ENCODE results near the gene SH3D19.

DNA sequence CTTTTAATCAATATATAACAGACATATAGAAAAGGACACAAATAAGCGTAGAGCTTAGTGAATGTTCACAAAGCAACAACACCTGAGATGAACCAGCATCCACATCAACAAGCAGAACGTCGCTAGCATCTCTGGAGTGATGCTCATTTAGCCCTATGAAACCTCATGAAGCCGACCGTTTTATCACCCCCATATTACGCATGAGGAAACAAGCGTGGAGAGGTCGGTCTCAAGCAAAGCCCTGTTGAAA is 226.5 kb downstream of the SH3D19 start:
- TF ChIP-seq, protein P1, sequence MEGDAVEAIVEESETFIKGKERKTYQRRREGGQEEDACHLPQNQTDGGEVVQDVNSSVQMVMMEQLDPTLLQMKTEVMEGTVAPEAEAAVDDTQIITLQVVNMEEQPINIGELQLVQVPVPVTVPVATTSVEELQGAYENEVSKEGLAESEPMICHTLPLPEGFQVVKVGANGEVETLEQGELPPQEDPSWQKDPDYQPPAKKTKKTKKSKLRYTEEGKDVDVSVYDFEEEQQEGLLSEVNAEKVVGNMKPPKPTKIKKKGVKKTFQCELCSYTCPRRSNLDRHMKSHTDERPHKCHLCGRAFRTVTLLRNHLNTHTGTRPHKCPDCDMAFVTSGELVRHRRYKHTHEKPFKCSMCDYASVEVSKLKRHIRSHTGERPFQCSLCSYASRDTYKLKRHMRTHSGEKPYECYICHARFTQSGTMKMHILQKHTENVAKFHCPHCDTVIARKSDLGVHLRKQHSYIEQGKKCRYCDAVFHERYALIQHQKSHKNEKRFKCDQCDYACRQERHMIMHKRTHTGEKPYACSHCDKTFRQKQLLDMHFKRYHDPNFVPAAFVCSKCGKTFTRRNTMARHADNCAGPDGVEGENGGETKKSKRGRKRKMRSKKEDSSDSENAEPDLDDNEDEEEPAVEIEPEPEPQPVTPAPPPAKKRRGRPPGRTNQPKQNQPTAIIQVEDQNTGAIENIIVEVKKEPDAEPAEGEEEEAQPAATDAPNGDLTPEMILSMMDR (IDR thresholded peaks at IDR 0.05): no peak
- TF ChIP-seq CEBPB (IDR thresholded peaks at IDR 0.05) (no peak), POLR2A (IDR thresholded peaks at IDR 0.05; ENCODE audit: low read length) (no peak), POLR2AphosphoS2 (conservative IDR thresholded peaks at IDR 0.05; ENCODE audit: low read length) (no peak), PHF8 (IDR thresholded peaks at IDR 0.05; ENCODE audit: borderline replicate concordance, low read depth) (no peak), TFCP2L1 (CRISPR knock-in tag; IDR thresholded peaks at IDR 0.05) (no peak)
- TF ChIP-seq, protein P2, sequence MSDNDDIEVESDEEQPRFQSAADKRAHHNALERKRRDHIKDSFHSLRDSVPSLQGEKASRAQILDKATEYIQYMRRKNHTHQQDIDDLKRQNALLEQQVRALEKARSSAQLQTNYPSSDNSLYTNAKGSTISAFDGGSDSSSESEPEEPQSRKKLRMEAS (IDR thresholded peaks at IDR 0.05): no peak
- TF ChIP-seq, protein P3, sequence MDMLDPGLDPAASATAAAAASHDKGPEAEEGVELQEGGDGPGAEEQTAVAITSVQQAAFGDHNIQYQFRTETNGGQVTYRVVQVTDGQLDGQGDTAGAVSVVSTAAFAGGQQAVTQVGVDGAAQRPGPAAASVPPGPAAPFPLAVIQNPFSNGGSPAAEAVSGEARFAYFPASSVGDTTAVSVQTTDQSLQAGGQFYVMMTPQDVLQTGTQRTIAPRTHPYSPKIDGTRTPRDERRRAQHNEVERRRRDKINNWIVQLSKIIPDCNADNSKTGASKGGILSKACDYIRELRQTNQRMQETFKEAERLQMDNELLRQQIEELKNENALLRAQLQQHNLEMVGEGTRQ (IDR thresholded peaks at IDR 0.05): no peak

Measured in A549 (cell line).